SU-DHL-6 (cell line): ENCODE results near the gene LBH.

ENCODE experiments used
- EZH2phosphoT487 ChIP-seq: fragments of 200-600 bp; sonication (generic), shearing (Covaris generic); conservative IDR thresholded peaks from 2 replicates; pipeline ENCODE4 v1.6.1; 2018; ENCODE audit warnings: mild to moderate bottlenecking, antibody characterized with exemption, low read length, moderate library complexity, mixed read lengths
- TF ChIP-seq, protein P1 (sequence below): fragments of 200-600 bp; sonication (generic); IDR thresholded peaks from one replicate; pipeline ENCODE4 v1.5.1; 2017; ENCODE audit warnings: antibody characterized with exemption, mild to moderate bottlenecking, low read length, moderate library complexity; ENCODE audit not compliant: insufficient read depth, poor library complexity, severe bottlenecking

DNA sequence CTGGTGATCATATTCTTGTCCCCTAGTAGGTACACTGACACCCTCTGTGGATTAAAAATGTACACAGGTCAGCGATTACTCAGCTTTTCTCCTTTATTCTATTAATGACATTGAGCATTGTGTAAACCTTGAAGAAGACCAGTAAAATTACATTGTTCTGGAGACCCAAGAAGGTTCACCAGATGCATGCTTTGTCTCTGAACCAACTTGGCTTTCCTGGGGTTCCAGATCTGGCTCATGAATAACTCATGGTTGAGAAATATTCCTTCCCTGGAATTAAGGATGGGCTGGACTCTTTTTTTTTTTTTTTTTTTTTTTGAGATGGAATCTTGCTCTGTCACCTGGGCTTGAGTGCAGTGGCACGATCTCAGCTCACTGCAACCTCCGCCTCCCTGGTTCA lies 11.9 kb downstream of the LBH start:
- TF ChIP-seq, protein P1, sequence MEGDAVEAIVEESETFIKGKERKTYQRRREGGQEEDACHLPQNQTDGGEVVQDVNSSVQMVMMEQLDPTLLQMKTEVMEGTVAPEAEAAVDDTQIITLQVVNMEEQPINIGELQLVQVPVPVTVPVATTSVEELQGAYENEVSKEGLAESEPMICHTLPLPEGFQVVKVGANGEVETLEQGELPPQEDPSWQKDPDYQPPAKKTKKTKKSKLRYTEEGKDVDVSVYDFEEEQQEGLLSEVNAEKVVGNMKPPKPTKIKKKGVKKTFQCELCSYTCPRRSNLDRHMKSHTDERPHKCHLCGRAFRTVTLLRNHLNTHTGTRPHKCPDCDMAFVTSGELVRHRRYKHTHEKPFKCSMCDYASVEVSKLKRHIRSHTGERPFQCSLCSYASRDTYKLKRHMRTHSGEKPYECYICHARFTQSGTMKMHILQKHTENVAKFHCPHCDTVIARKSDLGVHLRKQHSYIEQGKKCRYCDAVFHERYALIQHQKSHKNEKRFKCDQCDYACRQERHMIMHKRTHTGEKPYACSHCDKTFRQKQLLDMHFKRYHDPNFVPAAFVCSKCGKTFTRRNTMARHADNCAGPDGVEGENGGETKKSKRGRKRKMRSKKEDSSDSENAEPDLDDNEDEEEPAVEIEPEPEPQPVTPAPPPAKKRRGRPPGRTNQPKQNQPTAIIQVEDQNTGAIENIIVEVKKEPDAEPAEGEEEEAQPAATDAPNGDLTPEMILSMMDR, result no peak
- TF ChIP-seq EZH2phosphoT487, result no peak
